ENCODE data around the gene TMEM50A.
"Not testable (repeated sequence)": the region's sequence is repeated elsewhere in the genome, so short reads cannot be mapped to it uniquely, and the experiment has no call there.

Gene TMEM50A

GRCh38 chr1:25338188-25338981 lies at the start of gene TMEM50A:
Gene TMEM50A, plus strand, starts transcription at chr1:25338334. Its CDS starts 2,153 bp downstream, at chr1:25340487.
- DNase-seq (ENCODE audit: low read depth), result peak; percentile 87

GRCh38 chr1:25288573-25289101 lies 49.5 kb upstream of the TMEM50A start:
- not testable (repeated sequence) for DNase-seq (ENCODE audit: low read depth)

GRCh38 chr1:25290043-25290442 lies 48.1 kb upstream of the TMEM50A start:
- not testable (repeated sequence) for DNase-seq (ENCODE audit: low read depth)

GRCh38 chr1:25293426-25293825 lies 44.7 kb upstream of the TMEM50A start:
- not testable (repeated sequence) for DNase-seq (ENCODE audit: low read depth)

- not testable (repeated sequence) for DNase-seq (ENCODE audit: low read depth)
Observed at GRCh38 chr1:25294889-25295826, 43.0 kb upstream of the TMEM50A start.

GRCh38 chr1:25296501-25296900 lies 41.6 kb upstream of the TMEM50A start:
- not testable (repeated sequence) for DNase-seq (ENCODE audit: low read depth)

GRCh38 chr1:25300729-25301128 lies 37.4 kb upstream of the TMEM50A start:
- not testable (repeated sequence) for DNase-seq (ENCODE audit: low read depth)

- DNase-seq (ENCODE audit: low read depth), result not testable (repeated sequence)
Observed at GRCh38 chr1:25302330-25302729, 35.8 kb upstream of the TMEM50A start.

- DNase-seq (ENCODE audit: low read depth), result not testable (repeated sequence)
Observed at GRCh38 chr1:25304936-25305335, 33.2 kb upstream of the TMEM50A start.

- DNase-seq (ENCODE audit: low read depth), result not testable (repeated sequence)
Observed at GRCh38 chr1:25308168-25308567, 30.0 kb upstream of the TMEM50A start.

GRCh38 chr1:25309085-25309484 lies 29.0 kb upstream of the TMEM50A start:
- DNase-seq (ENCODE audit: low read depth), result not testable (repeated sequence)

GRCh38 chr1:25309486-25309885 lies 28.6 kb upstream of the TMEM50A start:
- not testable (repeated sequence) for DNase-seq (ENCODE audit: low read depth)

GRCh38 chr1:25312806-25313470 lies 25.2 kb upstream of the TMEM50A start:
- DNase-seq (ENCODE audit: low read depth), result not testable (repeated sequence)

- not testable (repeated sequence) for DNase-seq (ENCODE audit: low read depth)
Observed at GRCh38 chr1:25320314-25320938, 17.7 kb upstream of the TMEM50A start.

- not testable (repeated sequence) for DNase-seq (ENCODE audit: low read depth)
Observed at GRCh38 chr1:25322127-25322526, 16.0 kb upstream of the TMEM50A start.

- not testable (repeated sequence) for DNase-seq (ENCODE audit: low read depth)
Observed at GRCh38 chr1:25324407-25324806, 13.7 kb upstream of the TMEM50A start.

- DNase-seq (ENCODE audit: low read depth), result not testable (repeated sequence)
Observed at GRCh38 chr1:25327864-25328790, 10.0 kb upstream of the TMEM50A start.

GRCh38 chr1:25328791-25329185 lies 9.3 kb upstream of the TMEM50A start:
- not testable (repeated sequence) for DNase-seq (ENCODE audit: low read depth)

GRCh38 chr1:25329336-25329735 lies 8.8 kb upstream of the TMEM50A start:
- DNase-seq (ENCODE audit: low read depth), result not testable (repeated sequence)

- DNase-seq (ENCODE audit: low read depth), result not testable (repeated sequence)
Observed at GRCh38 chr1:25329950-25330349, 8.2 kb upstream of the TMEM50A start.
